Thoracic aorta (tissue), 2 donors: ENCODE data around the gene OR5D13. TPM values are rescaled to one million over a fixed set of nuclear protein-coding genes. Genes with fewer than 3 reads are reported as not detected.

Experiments used
- ATAC-seq: fragments of 150-250 bp; one replicate; pipeline ENCODE4 v1.8.0; 2017; ENCODE audit warnings: low read depth; ENCODE audit not compliant: insufficient number of reproducible peaks, low FRiP score
- DNase-seq: peaks from one replicate; pipeline ENCODE4 v3.0.0-alpha.2; 2020; ENCODE audit warnings: low spot score
- H3K27ac ChIP-seq, 2 donors: fragments of 200-600 bp; sonication (generic); 1 replicate in 1 of 2; 2 replicates in 1 of 2; pipeline ENCODE4 v1.5.1; 2016; ENCODE audit warnings: mild to moderate bottlenecking in 2 of 2, moderate library complexity in 2 of 2
- H3K27me3 ChIP-seq: fragments of 200-600 bp; sonication (generic); replicated peaks from 2 replicates; pipeline ENCODE4 v1.6.0; 2016; ENCODE audit warnings: mild to moderate bottlenecking; ENCODE audit not compliant: insufficient read depth
- H3K36me3 ChIP-seq: fragments of 200-600 bp; sonication (generic); one replicate; pipeline ENCODE4 v1.5.1; 2016
- H3K4me1 ChIP-seq, 2 donors: fragments of 200-600 bp; sonication (generic); 1 replicate in 1 of 2; 2 replicates in 1 of 2; pipeline versions ENCODE4 v1.5.1 to v1.6.0; 2016; ENCODE audit warnings: low read depth in 2 of 2, mild to moderate bottlenecking in 1 of 2; ENCODE audit not compliant: control insufficient read depth in 1 of 2
- H3K4me3 ChIP-seq: fragments of 200-600 bp; sonication (generic); 2 replicates; pipeline ENCODE4 v1.5.1; 2016; ENCODE audit warnings: mild to moderate bottlenecking
- H3K9me3 ChIP-seq: fragments of 200-600 bp; sonication (generic); 2 replicates; pipeline ENCODE4 v1.5.1; 2016
- total RNA-seq, 2 donors: library from RNA; depleted of rRNA; stranded (reverse); fragments of >200 nt; gene quantifications; one replicate each; pipeline versions ENCODE4 v1.1.0 to v1.2.3, GENCODE V29; 2016
- TF ChIP-seq, protein P1 (sequence below): fragments of 200-600 bp; sonication (generic); IDR thresholded peaks from one replicate; pipeline ENCODE4 v1.5.1; 2019; ENCODE audit warnings: antibody characterized with exemption

The OR5D13 gene
- total RNA-seq, 2 donors from 2014 or later = not detected

DNA sequence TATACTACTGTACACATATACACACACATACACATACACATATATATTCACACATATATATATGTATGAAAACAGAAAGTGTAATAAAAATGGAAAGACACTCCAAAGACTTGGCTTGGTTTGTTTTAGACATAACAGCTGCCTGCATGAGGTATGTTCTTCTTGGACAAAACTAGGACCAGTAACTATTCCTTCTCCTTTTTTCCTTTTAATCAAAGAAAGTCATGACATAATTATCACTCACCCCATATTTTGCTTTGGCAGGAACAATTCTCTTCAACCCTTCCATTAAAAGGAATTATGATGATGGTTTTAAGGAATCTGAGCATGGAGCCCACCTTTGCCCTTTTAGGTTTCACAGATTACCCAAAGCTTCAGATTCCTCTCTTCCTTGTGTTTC lies 22.0 kb downstream of the OR5D13 start, which contains the start of gene OR5D14:
Gene OR5D14 (plus strand): TSS at position 301 of the 400 bp plus-strand sequence. CDS start 0 bp downstream, at position 301.
- no peak for DNase-seq

DNA sequence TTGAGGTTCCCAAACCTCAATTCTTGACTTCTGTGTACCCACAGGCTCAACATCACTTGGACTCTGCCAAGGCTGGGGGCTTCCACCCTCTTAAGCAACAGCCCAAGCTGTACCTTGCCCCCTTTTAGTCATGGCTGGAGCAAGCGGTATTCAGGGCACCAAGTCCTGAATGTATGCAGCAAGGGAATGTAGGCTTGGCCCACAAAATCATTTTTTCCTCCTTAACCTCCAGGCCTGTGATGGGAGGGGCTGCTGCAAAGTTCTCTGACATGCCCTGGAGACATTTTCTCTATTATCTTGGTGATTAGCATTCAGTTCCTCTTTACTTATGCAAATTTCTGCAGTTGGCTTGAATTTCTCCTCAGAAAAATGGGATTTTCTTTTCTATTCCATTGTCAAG lies 33.0 kb downstream of the OR5D13 start:
- Histone ChIP-seq H3K9me3 (no peaks in the 10 kb centered on the region), H3K4me3 (no peak overlapping the region), H3K36me3 (no peaks in the 10 kb centered on the region), H3K27me3 (no peaks in the 10 kb centered on the region), H3K27ac (no peak overlapping the region), H3K4me1 (no peaks in the 10 kb centered on the region)
- DNase-seq (no peak), ATAC-seq (no peak)
- TF ChIP-seq, protein P1, sequence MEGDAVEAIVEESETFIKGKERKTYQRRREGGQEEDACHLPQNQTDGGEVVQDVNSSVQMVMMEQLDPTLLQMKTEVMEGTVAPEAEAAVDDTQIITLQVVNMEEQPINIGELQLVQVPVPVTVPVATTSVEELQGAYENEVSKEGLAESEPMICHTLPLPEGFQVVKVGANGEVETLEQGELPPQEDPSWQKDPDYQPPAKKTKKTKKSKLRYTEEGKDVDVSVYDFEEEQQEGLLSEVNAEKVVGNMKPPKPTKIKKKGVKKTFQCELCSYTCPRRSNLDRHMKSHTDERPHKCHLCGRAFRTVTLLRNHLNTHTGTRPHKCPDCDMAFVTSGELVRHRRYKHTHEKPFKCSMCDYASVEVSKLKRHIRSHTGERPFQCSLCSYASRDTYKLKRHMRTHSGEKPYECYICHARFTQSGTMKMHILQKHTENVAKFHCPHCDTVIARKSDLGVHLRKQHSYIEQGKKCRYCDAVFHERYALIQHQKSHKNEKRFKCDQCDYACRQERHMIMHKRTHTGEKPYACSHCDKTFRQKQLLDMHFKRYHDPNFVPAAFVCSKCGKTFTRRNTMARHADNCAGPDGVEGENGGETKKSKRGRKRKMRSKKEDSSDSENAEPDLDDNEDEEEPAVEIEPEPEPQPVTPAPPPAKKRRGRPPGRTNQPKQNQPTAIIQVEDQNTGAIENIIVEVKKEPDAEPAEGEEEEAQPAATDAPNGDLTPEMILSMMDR = no peak

More for the DNA sequence above, 22.0 kb downstream of the OR5D13 start, which contains the start of gene OR5D14:
- no peaks in the 10 kb centered on the region for H3K9me3 ChIP-seq
- no peaks in the 10 kb centered on the region for H3K27me3 ChIP-seq
- no peaks in the 10 kb centered on the region for H3K4me1 ChIP-seq
- ATAC-seq = no peak
- H3K36me3 ChIP-seq = no peaks in the 10 kb centered on the region
- no peak within 1 kb of the TSS for H3K27ac ChIP-seq
- no peak within 1 kb of the TSS for H3K4me3 ChIP-seq
- TF ChIP-seq, protein P1 = no peak

DNA sequence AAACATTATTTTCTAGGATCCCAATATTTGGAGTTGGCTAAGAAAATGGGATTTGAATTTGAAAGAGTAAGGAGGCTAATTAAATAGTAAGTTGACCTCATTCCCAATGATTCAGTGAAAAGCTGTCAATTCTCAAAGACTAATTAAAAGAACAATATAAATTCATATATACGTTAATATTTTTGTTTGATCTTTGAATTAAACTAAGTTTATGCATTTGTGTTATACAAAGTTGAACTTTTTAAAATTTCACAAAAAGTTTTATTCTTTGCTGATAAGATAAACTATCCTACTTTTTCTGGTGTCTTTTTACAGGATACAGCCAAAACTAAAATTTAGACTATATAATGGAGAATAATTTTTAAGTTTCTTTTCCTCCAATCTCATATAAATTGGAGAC lies 37.8 kb downstream of the OR5D13 start, which contains the start of gene OR5L1:
Gene OR5L1 (plus strand): TSS at position 301 of the 400 bp plus-strand sequence. CDS start 100 bp downstream, outside the sequence.
- TF ChIP-seq, protein P1 = no peak
- no peaks in the 10 kb centered on the region for H3K4me1 ChIP-seq
- ATAC-seq (no peak), DNase-seq (no peak)
- no peaks in the 10 kb centered on the region for H3K27me3 ChIP-seq
- H3K4me3 ChIP-seq = no peak within 1 kb of the TSS
- no peaks in the 10 kb centered on the region for H3K36me3 ChIP-seq
- no peaks in the 10 kb centered on the region for H3K9me3 ChIP-seq
- no peak within 1 kb of the TSS for H3K27ac ChIP-seq

DNA sequence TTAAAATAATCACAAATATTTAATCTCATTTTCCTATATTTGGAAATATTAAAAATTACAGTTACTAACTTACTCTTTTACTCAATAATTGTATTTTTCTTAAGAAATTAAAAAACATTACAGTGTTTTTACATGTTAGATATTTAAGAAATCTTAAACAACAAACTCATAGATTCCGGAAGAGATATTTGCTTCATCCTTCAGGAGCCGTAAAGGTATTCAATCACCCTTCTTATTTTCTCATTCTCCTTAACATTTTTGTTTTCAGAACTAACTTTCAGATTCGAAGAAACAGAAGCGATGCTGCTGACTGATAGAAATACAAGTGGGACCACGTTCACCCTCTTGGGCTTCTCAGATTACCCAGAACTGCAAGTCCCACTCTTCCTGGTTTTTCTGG lies 46.1 kb downstream of the OR5D13 start, which contains the start of gene OR5D18:
Gene OR5D18 (plus strand): TSS at position 301 of the 400 bp plus-strand sequence. CDS start 0 bp downstream, at position 301.
- no peak for ATAC-seq
- no peaks in the 10 kb centered on the region for H3K4me1 ChIP-seq
- no peak for DNase-seq
- no peaks in the 10 kb centered on the region for H3K36me3 ChIP-seq
- no peak within 1 kb of the TSS for H3K4me3 ChIP-seq
- no peak within 1 kb of the TSS for H3K27ac ChIP-seq
- H3K9me3 ChIP-seq = no peaks in the 10 kb centered on the region
- TF ChIP-seq, protein P1 = no peak
- H3K27me3 ChIP-seq = no peaks in the 10 kb centered on the region

Other genes with a start within 250 kb of the OR5D13 start
- gene OR4C15, start 219.0 kb upstream of the OR5D13 start, total RNA-seq = not detected
- not detected for gene OR4C16, start 201.3 kb upstream of the OR5D13 start, total RNA-seq
- not detected for gene OR4C11, start 165.8 kb upstream of the OR5D13 start, total RNA-seq
- not detected for gene OR4P4, start 138.3 kb upstream of the OR5D13 start, total RNA-seq
- not detected for gene OR4S2, start 125.1 kb upstream of the OR5D13 start, total RNA-seq
- not detected for gene OR4C6, start 111.2 kb upstream of the OR5D13 start, total RNA-seq
- not detected for gene OR5D14, start 22.1 kb downstream of the OR5D13 start, total RNA-seq
- not detected for gene OR5L1, start 37.9 kb downstream of the OR5D13 start, total RNA-seq
- gene OR5D18, start 46.2 kb downstream of the OR5D13 start, total RNA-seq = not detected
- not detected for gene OR5L2, start 53.8 kb downstream of the OR5D13 start, total RNA-seq
- gene OR5D16, start 65.3 kb downstream of the OR5D13 start, total RNA-seq = not detected
- not detected for gene TRIM51, start 109.9 kb downstream of the OR5D13 start, total RNA-seq
- not detected for gene OR5W2, start 141.1 kb downstream of the OR5D13 start, total RNA-seq
- not detected for gene OR5I1, start 163.0 kb downstream of the OR5D13 start, total RNA-seq
- gene OR10AG1, start 196.5 kb downstream of the OR5D13 start, total RNA-seq = not detected
- not detected for gene OR5F1, start 221.2 kb downstream of the OR5D13 start, total RNA-seq